Psoas muscle (tissue), 8 donors: ENCODE data around the gene TMEM61. TPM values are rescaled to one million over a fixed set of nuclear protein-coding genes. Genes with fewer than 3 reads are reported as not detected.

Source experiments
- ATAC-seq, 4 donors: fragments of 200-7000 bp; cut with Tn5 transposase; one replicate each; pipeline ENCODE4 v1.9.1; 2020; ENCODE audit warnings: moderate library complexity in 3 of 4, mild to moderate bottlenecking in 2 of 4
- DNase-seq, 2 donors: peaks; one replicate each; pipeline ENCODE4 v3.0.0-alpha.2; 2020
- H3K27ac ChIP-seq: fragments of 200-600 bp; one replicate; pipeline ENCODE4 v1.8.0; 2022
- H3K27me3 ChIP-seq, 3 donors: fragments of 200-600 bp in 1 of 3; one replicate each; pipeline versions ENCODE4 v1.6.1 to v1.8.0; 2013 to 2022; ENCODE audit warnings: low read length in 2 of 3, mild to moderate bottlenecking in 2 of 3, moderate library complexity in 1 of 3; ENCODE audit not compliant: insufficient read depth in 3 of 3
- H3K36me3 ChIP-seq, 2 donors: fragments of 200-600 bp in 1 of 2; one replicate each; pipeline versions ENCODE4 v1.6.1 to v1.8.0; 2013 to 2022; ENCODE audit warnings: low read depth in 1 of 2, mild to moderate bottlenecking in 1 of 2, moderate library complexity in 1 of 2; ENCODE audit not compliant: insufficient read depth in 1 of 2
- H3K4me1 ChIP-seq: fragments of 200-600 bp; one replicate; pipeline ENCODE4 v1.8.0; 2022
- H3K4me3 ChIP-seq: fragments of 200-600 bp; one replicate; pipeline ENCODE4 v1.8.0; 2022; ENCODE audit warnings: mild to moderate bottlenecking
- H3K9me3 ChIP-seq: fragments of 200-600 bp; one replicate; pipeline ENCODE4 v1.8.0; 2022
- CTCF ChIP-seq: fragments of 200-600 bp; IDR thresholded peaks from one replicate; pipeline ENCODE4 v1.8.0; 2022; ENCODE audit warnings: antibody characterized with exemption
- WGBS, 3 donors: extraction: QIAGEN DNeasy Blood & Tissue Kit; methylation state at CpG; one replicate each; pipeline versions ENCODE4 v1.1.6 to v1.1.7; 2013; 5-methylcytosine and 5-hydroxymethylcytosine counted together
- intact Hi-C, 2 donors: fragments of 100-400 bp; cut with DNase I; formaldehyde crosslinking; loops; one replicate each; pipeline versions ENCODE4 v1.11.0 to v1.14.2; 2022
- polyA plus RNA-seq, 3 donors: library from polyadenylated mRNA; stranded (reverse); fragments of 200-250 nt; gene quantifications; one replicate each; pipeline ENCODE4 v1.2.3, GENCODE V29; 2013
- total RNA-seq, 4 donors: library from RNA; stranded (reverse); fragmentation: NEBNext Ultra II Directional in 2 of 4; extraction: Animal tissue kit (Norgen Biotek cat#: 25700) in 2 of 4; gene quantifications; one replicate each; pipeline versions ENCODE4 v1.2.1 to v1.2.4, GENCODE V29; 2021 to 2023
- donor health status: healthy with polysubstance abuse.
- donor health status: DM: no; HTN: no; CAD: no; lungs with moderate emphysema.
- donor health status: Bipolar disorder and iron deficiency.
- donor health status: healthy.
- donor health status: DM: yes; HTN: yes; CAD: no.
- donor health status: DM: no; HTN: no; CAD: no.
- donor health status: DM: no; HTN: no; CAD: no.
- donor health status: DM: yes; HTN: yes; CAD: no.

TMEM61 gene
- total and polyA plus RNA-seq, 7 donors = 0.05 to 0.54 (median 0.25) TPM; not detected in 1

DNA sequence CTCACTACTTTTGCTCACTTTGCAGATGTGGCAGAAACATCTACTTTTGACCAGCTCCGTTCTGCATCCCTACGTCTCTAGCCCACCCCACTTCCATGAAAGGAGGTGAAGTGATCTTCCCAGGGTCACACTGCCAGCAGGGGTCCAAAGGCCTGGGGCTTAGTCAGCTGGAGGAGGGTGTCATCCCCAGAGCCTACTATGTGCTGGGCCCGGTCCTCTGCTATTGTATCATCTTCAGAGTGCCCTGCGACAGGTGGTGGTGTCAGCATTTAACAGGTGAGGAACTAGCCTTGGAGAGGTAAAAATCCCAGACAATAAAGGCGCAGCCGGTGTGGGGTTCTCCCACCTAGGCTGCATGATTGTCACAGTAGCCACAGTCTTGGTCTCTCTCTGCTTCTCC, 12.7 kb downstream of the TMEM61 start:
- Histone ChIP-seq H3K27me3 (peaks cover 0 to 14% (median 4%) of the 10 kb centered on the region in 3 donors), H3K27ac (no peak overlapping the region), H3K4me3 (no peak overlapping the region), H3K36me3 (no peaks in the 10 kb centered on the region), H3K9me3 (no peaks in the 10 kb centered on the region), H3K4me1 (no peaks in the 10 kb centered on the region)
- 89 to 95% (median 94%) methylated on average over 6 of the region's 6 CpGs for WGBS, 3 donors
- DNase-seq = no peak
- no peak for ATAC-seq
- intact Hi-C loops = no loop called here
- no peak for TF ChIP-seq CTCF

GRCh38 chr1:54994355-54994990, 14.0 kb downstream of the TMEM61 start:
- Histone ChIP-seq H3K4me3 (no peak overlapping the region), H3K4me1 (no peaks in the 10 kb centered on the region), H3K27ac (no peak overlapping the region), H3K36me3 (no peaks in the 10 kb centered on the region), H3K9me3 (no peaks in the 10 kb centered on the region), H3K27me3 (peaks cover 0 to 14% (median 4%) of the 10 kb centered on the region in 3 donors)
- intact Hi-C loops = no loop called here
- WGBS, 3 donors = 62 to 77% (median 64%) methylated on average over 6 of the region's 6 CpGs
- DNase-seq (no peak), ATAC-seq (no peak)
- TF ChIP-seq CTCF = no peak

DNA sequence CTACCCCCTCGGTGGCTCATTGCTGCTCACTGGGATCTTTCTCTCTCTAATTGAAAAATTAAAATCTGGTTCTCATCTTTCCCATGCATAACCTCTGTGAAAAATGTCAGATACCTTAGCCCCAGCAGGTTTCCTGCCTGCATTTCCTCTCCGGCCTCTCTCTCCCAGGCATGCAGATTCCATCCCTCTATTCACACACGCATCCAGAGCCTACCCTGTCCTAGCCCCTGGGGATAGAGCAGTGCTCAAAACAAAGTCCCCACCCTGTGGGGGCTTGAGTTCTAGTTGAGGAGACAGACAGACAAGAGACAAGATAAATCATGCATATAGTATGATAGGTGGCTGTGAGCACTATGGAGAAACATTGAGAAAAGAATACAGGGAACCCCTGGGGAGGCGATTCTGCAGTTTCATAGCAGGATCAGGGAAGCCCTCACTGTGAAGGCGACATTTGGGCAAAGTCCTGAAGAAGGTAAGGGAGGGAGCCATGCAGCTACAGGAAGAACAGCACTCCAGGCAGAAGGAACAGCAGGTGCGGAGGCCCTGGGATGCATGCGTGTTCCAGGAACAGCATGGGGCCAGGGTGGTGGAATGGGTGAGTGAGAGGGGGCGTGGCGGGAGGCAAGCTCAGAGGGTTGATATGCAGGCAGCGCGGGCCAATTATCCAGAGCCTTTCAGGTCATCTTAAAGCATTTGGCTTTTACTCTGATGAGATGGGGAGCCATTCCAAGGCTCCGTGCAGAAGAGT, 14.8 kb downstream of the TMEM61 start:
- H3K4me3 ChIP-seq = no peak overlapping the region
- no peaks in the 10 kb centered on the region for H3K9me3 ChIP-seq
- no peaks in the 10 kb centered on the region for H3K36me3 ChIP-seq
- WGBS, 3 donors = 66 to 74% (median 68%) methylated on average over 12 of the region's 12 CpGs
- no peak for DNase-seq
- no peak for TF ChIP-seq CTCF
- no peak overlapping the region for H3K27ac ChIP-seq
- ATAC-seq = no peak
- intact Hi-C loops = no loop called here
- H3K4me1 ChIP-seq = no peaks in the 10 kb centered on the region
- H3K27me3 ChIP-seq = peaks cover 0 to 14% (median 4%) of the 10 kb centered on the region in 3 donors

DNA sequence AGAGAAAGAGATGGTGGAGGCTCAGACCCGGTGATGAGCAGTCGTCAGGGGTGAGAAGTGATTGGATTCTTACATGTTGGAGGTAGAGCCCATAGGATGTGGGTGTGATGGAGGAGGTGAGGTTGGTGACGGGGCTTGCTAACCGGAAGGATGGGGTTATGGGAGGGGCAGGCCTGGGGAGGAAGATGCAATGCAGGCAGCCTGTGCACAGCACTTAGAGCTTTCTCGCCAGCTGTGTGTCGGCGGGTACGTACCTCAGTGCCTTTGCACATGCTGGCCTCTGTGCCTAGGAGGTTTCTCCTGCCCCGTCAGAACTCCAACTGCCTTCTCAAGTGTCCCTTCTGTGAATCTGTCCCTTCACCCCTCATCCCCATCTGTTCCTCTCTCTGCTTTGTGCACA, 15.4 kb downstream of the TMEM61 start:
- Histone ChIP-seq H3K27me3 (peaks cover 0 to 14% (median 4%) of the 10 kb centered on the region in 3 donors), H3K9me3 (no peaks in the 10 kb centered on the region), H3K36me3 (no peaks in the 10 kb centered on the region), H3K4me3 (no peak overlapping the region), H3K4me1 (no peaks in the 10 kb centered on the region), H3K27ac (no peak overlapping the region)
- 73 to 76% (median 74%) methylated on average over 8 to 9 of the region's 9 CpGs for WGBS, 3 donors
- DNase-seq = no peak
- no peak for TF ChIP-seq CTCF
- no peak for ATAC-seq
- intact Hi-C loops = loop anchor here (1.0 kb wide), 1 partner anchor 46 kb away; no protein-coding TSS in a partner anchor
